TTC549 (cell line): ENCODE data around the gene KCNE3.

ENCODE experiments used
- FAIRE-seq: peaks from 2 replicates; lab custom pipeline; 2012; peaks lifted over from hg19 to GRCh38; lab: Jason Lieb, UNC

The KCNE3 gene

GRCh38 chr11:74471668-74472429 lies 4.5 kb upstream of the KCNE3 start:
- FAIRE-seq: no peak

GRCh38 chr11:74471037-74471436 lies 3.7 kb upstream of the KCNE3 start:
- FAIRE-seq: no peak

- FAIRE-seq: no peak
Measured at GRCh38 chr11:74470526-74470925, 3.2 kb upstream of the KCNE3 start.

- FAIRE-seq: no peak
Measured at GRCh38 chr11:74468936-74469335, 1.6 kb upstream of the KCNE3 start.

- no peak for FAIRE-seq
Measured at GRCh38 chr11:74468521-74468920, 1.2 kb upstream of the KCNE3 start.

- FAIRE-seq: no peak
Measured at GRCh38 chr11:74468058-74468457, 709 bp upstream of the KCNE3 start.

GRCh38 chr11:74465291-74465708 lies 2.0 kb downstream of the KCNE3 start:
- FAIRE-seq: no peak

- no peak for FAIRE-seq
Measured at GRCh38 chr11:74464746-74465145, 2.6 kb downstream of the KCNE3 start.

- no peak for FAIRE-seq
Measured at GRCh38 chr11:74463216-74463615, 4.1 kb downstream of the KCNE3 start.

GRCh38 chr11:74462631-74463030 lies 4.7 kb downstream of the KCNE3 start:
- FAIRE-seq: no peak

GRCh38 chr11:74462009-74462408 lies 5.3 kb downstream of the KCNE3 start:
- no peak for FAIRE-seq

GRCh38 chr11:74460481-74461154 lies 6.7 kb downstream of the KCNE3 start:
- no peak for FAIRE-seq

- no peak for FAIRE-seq
Measured at GRCh38 chr11:74460065-74460464, 7.3 kb downstream of the KCNE3 start.

GRCh38 chr11:74459584-74459983 lies 7.8 kb downstream of the KCNE3 start:
- FAIRE-seq: no peak

GRCh38 chr11:74457356-74457755 lies 10.0 kb downstream of the KCNE3 start:
- no peak for FAIRE-seq

- no peak for FAIRE-seq
Measured at GRCh38 chr11:74453373-74453975, 13.9 kb downstream of the KCNE3 start.

- no peak for FAIRE-seq
Measured at GRCh38 chr11:74452366-74452765, 15.0 kb downstream of the KCNE3 start.

GRCh38 chr11:74450318-74450717 lies 17.0 kb downstream of the KCNE3 start:
- FAIRE-seq: no peak

- FAIRE-seq: peak; percentile 50
Measured at GRCh38 chr11:74449369-74449931, 17.9 kb downstream of the KCNE3 start.

- FAIRE-seq: no peak
Measured at GRCh38 chr11:74447720-74448119, 19.6 kb downstream of the KCNE3 start.

- no peak for FAIRE-seq
Measured at GRCh38 chr11:74446532-74446938, 20.8 kb downstream of the KCNE3 start.

GRCh38 chr11:74444173-74444826 lies 23.0 kb downstream of the KCNE3 start:
- FAIRE-seq: no peak
